PC-9 (cell line): Measurements from ENCODE around the gene NAE1.

Experiments used
- EZH2 ChIP-seq: fragments of 200-600 bp; sonication (generic); IDR thresholded peaks from 2 replicates; pipeline ENCODE4 v1.8.0; 2017; ENCODE audit warnings: antibody characterized with exemption, low read depth
- TF ChIP-seq, protein P1 (sequence below): fragments of 200-600 bp; sonication (generic); conservative IDR thresholded peaks from 2 replicates; pipeline ENCODE4 v1.6.1; 2017; ENCODE audit warnings: mixed run types, antibody characterized with exemption, mild to moderate bottlenecking, moderate library complexity

DNA sequence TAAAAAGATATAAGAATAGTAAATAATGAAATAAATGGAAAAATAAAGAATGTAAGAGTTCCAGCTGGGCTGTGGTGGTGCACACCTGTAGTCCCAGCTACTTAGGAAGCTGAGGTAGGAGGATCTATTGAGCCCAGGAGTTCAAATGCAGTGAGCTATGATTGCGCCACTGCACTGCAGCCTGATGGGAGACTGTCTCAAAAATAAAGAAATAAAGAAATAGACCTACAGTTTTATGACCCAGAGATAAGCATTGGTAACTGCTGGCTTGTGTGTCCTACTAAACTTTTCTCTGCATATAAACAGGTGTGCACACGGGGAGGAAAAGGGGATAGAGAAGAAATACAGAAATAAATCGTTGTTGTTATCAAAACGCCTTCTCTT lies 41.8 kb upstream of the NAE1 start:
- TF ChIP-seq, protein P1, sequence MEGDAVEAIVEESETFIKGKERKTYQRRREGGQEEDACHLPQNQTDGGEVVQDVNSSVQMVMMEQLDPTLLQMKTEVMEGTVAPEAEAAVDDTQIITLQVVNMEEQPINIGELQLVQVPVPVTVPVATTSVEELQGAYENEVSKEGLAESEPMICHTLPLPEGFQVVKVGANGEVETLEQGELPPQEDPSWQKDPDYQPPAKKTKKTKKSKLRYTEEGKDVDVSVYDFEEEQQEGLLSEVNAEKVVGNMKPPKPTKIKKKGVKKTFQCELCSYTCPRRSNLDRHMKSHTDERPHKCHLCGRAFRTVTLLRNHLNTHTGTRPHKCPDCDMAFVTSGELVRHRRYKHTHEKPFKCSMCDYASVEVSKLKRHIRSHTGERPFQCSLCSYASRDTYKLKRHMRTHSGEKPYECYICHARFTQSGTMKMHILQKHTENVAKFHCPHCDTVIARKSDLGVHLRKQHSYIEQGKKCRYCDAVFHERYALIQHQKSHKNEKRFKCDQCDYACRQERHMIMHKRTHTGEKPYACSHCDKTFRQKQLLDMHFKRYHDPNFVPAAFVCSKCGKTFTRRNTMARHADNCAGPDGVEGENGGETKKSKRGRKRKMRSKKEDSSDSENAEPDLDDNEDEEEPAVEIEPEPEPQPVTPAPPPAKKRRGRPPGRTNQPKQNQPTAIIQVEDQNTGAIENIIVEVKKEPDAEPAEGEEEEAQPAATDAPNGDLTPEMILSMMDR = no peak
- no peak for TF ChIP-seq EZH2
